Upper lobe of left lung (tissue), 4 donors: ENCODE measurements around the gene C15orf61.

ENCODE experiments used
- CTCF ChIP-seq, 6 experiments: fragments of 450-650 bp in 4 of 6; fragments of 200-600 bp in 2 of 6; sonication (generic) in 2 of 6; IDR thresholded peaks; one replicate each; pipeline ENCODE4 v1.5.1; 2016 to 2019; ENCODE audit warnings: antibody characterized with exemption in 6 of 6
- POLR2A ChIP-seq, 4 donors: fragments of 450-650 bp; IDR thresholded peaks; one replicate each; pipeline ENCODE4 v1.5.1; 2016 to 2017; ENCODE audit warnings: antibody characterized with exemption in 4 of 4, mild to moderate bottlenecking in 2 of 4
- POLR2AphosphoS5 ChIP-seq, 2 donors: sonication (generic); formaldehyde crosslinking; IDR thresholded peaks; one replicate each; pipeline ENCODE4 v1.5.1; 2017; ENCODE audit warnings: antibody characterized with exemption in 2 of 2

GRCh38 chr15:67575039-67575502, 54.1 kb downstream of the C15orf61 start:
- TF ChIP-seq CTCF (IDR thresholded peaks at IDR 0.05) = no peak
- no peak for TF ChIP-seq POLR2A (IDR thresholded peaks at IDR 0.05)
- no peak for TF ChIP-seq POLR2AphosphoS5 (IDR thresholded peaks at IDR 0.05)
